SH-SY5Y (cell line): ENCODE measurements around the gene PGGHG.

ENCODE experiments used
- GATA2 ChIP-seq: IDR thresholded peaks from 2 replicates; pipeline ENCODE4 v1.6.1; 2011; ENCODE audit warnings: mild to moderate bottlenecking, low read depth, low read length
- GATA3 ChIP-seq: IDR thresholded peaks from 2 replicates; pipeline ENCODE4 v1.6.1; 2011; ENCODE audit warnings: low read depth, mild to moderate bottlenecking, low read length, moderate library complexity

- TF ChIP-seq GATA3: no peak
- no peak for TF ChIP-seq GATA2
These were observed 37.1 kb downstream of the PGGHG start for GRCh38 chr11:325796-326591.
